Gastroesophageal sphincter (tissue), 4 donors: Measurements from ENCODE around the gene SERGEF. TPM values are rescaled to one million over a fixed set of nuclear protein-coding genes. Genes with fewer than 3 reads are reported as not detected.

Source experiments
- ATAC-seq: fragments of 150-250 bp; one replicate; pipeline ENCODE4 v1.9.1; 2016; ENCODE audit warnings: mild to moderate bottlenecking, moderate library complexity
- H3K27ac ChIP-seq, 4 donors: fragments of 200-600 bp; sonication (generic) in 3 of 4; 1 replicate in 3 of 4; 2 replicates in 1 of 4; pipeline ENCODE4 v1.5.1; 2016 to 2019
- H3K27me3 ChIP-seq: fragments of 200-600 bp; sonication (generic); one replicate; pipeline ENCODE4 v1.5.1; 2019
- H3K36me3 ChIP-seq, 2 donors: fragments of 200-600 bp; sonication (generic); one replicate each; pipeline ENCODE4 v1.5.1; 2019; ENCODE audit warnings: control low read depth in 1 of 2
- H3K4me1 ChIP-seq, 3 donors: fragments of 200-600 bp; sonication (generic); 1 replicate in 2 of 3; 2 replicates in 1 of 3; pipeline ENCODE4 v1.5.1; 2016 to 2019; ENCODE audit warnings: control low read depth in 2 of 3
- H3K4me3 ChIP-seq, 2 donors: fragments of 200-600 bp; sonication (generic); one replicate each; pipeline ENCODE4 v1.5.1; 2019; ENCODE audit warnings: mild to moderate bottlenecking in 1 of 2, moderate library complexity in 1 of 2
- H3K9me3 ChIP-seq, 3 donors: fragments of 200-600 bp; sonication (generic); one replicate each; pipeline ENCODE4 v1.5.1; 2017 to 2019; ENCODE audit warnings: control low read depth in 2 of 3
- EP300 ChIP-seq: sonication (generic); formaldehyde crosslinking; IDR thresholded peaks from one replicate; pipeline ENCODE4 v1.6.1; 2017; ENCODE audit warnings: antibody characterized with exemption, mild to moderate bottlenecking
- POLR2A ChIP-seq, 2 donors: fragments of 450-650 bp; IDR thresholded peaks; one replicate each; pipeline ENCODE4 v1.6.1; 2017; ENCODE audit warnings: antibody characterized with exemption in 2 of 2, mild to moderate bottlenecking in 2 of 2, moderate library complexity in 1 of 2
- POLR2AphosphoS5 ChIP-seq: sonication (generic); formaldehyde crosslinking; IDR thresholded peaks from one replicate; pipeline ENCODE4 v1.6.1; 2017; ENCODE audit warnings: antibody characterized with exemption
- WGBS, 2 donors: methylation state at CpG; one replicate each; pipeline ENCODE4 v1.1.5; 2018; ENCODE audit warnings: low coverage in 1 of 2; 5-methylcytosine and 5-hydroxymethylcytosine counted together
- total RNA-seq, 4 donors: library from RNA; depleted of rRNA; stranded (reverse); fragments of >200 nt; gene quantifications; one replicate each; pipeline ENCODE4 v1.1.0, GENCODE V29; 2016
- TF ChIP-seq, protein P1 (sequence below), 4 experiments: fragments of 200-600 bp in 2 of 4; fragments of 450-650 bp in 2 of 4; sonication (generic) in 1 of 4; IDR thresholded peaks; one replicate each; pipeline ENCODE4 v1.5.1; 2017 to 2019; ENCODE audit warnings: antibody characterized with exemption in 4 of 4, mild to moderate bottlenecking in 2 of 4, moderate library complexity in 2 of 4

SERGEF gene
- total RNA-seq, 4 donors from 2014 or later = 35.5 to 42.5 (median 36.3) TPM

DNA sequence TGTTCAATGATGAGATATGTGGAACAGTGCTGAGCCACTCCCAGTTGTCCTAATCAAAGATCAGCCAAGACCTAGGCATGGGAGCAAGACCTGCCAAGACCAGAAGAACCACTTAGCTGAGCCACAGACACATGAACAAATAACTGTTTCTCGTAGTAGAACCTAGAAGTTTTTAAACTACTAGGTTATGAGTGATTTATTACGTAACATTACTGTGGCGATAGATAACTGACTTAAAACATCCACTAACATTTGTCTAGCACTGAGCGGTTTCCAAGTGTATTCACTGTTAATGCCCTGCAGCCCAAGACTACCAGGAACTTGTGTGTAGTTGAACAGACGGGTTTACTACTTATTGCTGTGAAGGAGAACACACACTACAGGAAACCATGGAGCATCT, 120.4 kb downstream of the SERGEF start:
- WGBS, 2 donors = 95 to 100% methylated on average over 3 to 5 of the region's 5 CpGs
- no peaks in the 10 kb centered on the region for H3K27me3 ChIP-seq

DNA sequence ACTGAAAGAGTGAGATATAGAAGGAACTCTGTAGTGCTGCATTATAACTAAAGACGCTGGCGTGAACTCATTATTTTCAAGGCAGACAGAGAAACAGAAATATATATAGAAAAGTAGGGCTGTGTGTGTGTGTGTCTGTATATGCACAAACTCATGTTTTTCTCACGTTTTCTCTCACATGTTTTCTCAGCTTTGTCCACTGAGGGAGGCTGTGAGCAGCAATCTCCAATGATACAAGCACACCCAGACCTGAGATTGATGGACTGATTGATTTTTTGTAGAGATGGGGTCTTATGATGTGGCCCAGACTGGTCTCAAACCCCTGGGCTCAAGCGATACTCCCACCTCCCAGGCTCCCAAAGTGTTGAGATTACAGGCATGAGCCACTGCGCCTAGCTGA, 122.5 kb downstream of the SERGEF start:
- Histone ChIP-seq H3K27ac (no peak overlapping the region), H3K27me3 (no peaks in the 10 kb centered on the region), H3K36me3 (peaks cover 0 to 17% of the 10 kb centered on the region in 2 donors), H3K4me3 (no peak overlapping the region), H3K4me1 (no peaks in the 10 kb centered on the region), H3K9me3 (no peaks in the 10 kb centered on the region)
- TF ChIP-seq POLR2AphosphoS5 (no peak), EP300 (no peak), POLR2A (IDR thresholded peaks at IDR 0.05) (no peak)
- TF ChIP-seq, protein P1, sequence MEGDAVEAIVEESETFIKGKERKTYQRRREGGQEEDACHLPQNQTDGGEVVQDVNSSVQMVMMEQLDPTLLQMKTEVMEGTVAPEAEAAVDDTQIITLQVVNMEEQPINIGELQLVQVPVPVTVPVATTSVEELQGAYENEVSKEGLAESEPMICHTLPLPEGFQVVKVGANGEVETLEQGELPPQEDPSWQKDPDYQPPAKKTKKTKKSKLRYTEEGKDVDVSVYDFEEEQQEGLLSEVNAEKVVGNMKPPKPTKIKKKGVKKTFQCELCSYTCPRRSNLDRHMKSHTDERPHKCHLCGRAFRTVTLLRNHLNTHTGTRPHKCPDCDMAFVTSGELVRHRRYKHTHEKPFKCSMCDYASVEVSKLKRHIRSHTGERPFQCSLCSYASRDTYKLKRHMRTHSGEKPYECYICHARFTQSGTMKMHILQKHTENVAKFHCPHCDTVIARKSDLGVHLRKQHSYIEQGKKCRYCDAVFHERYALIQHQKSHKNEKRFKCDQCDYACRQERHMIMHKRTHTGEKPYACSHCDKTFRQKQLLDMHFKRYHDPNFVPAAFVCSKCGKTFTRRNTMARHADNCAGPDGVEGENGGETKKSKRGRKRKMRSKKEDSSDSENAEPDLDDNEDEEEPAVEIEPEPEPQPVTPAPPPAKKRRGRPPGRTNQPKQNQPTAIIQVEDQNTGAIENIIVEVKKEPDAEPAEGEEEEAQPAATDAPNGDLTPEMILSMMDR (IDR thresholded peaks at IDR 0.05) = no peak
- 82 to 88% methylated on average over 3 to 5 of the region's 5 CpGs for WGBS, 2 donors
- ATAC-seq = no peak

More for the DNA sequence above, 120.4 kb downstream of the SERGEF start:
- ATAC-seq = no peak
- Histone ChIP-seq H3K36me3 (peaks cover 0 to 17% of the 10 kb centered on the region in 2 donors), H3K4me1 (no peaks in the 10 kb centered on the region), H3K9me3 (no peaks in the 10 kb centered on the region), H3K27ac (no peak overlapping the region), H3K4me3 (no peak overlapping the region)
- TF ChIP-seq, protein P1 (IDR thresholded peaks at IDR 0.05) = no peak
- TF ChIP-seq POLR2A (IDR thresholded peaks at IDR 0.05) (no peak), POLR2AphosphoS5 (no peak), EP300 (no peak)

DNA sequence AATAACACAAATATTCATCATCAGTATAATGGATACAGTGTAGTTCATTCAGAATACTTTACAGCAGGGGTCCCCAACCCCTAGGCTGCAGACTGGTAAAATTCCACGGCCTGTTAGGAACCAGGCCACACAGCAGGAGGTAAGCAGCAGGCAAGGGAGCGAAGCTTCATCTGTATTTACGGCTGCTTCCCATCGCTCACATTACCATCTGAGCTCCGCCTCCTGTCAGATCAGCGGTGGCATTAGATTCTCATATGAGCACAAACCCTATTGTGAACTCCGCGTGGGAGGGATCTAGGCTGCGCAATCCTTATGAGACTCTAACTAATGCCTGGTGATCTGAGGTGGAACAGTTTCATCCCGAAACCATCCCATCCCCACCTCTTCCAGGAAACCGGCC, 125.1 kb downstream of the SERGEF start:
- Histone ChIP-seq H3K36me3 (peaks cover 0 to 10% of the 10 kb centered on the region in 2 donors), H3K4me1 (no peaks in the 10 kb centered on the region), H3K27ac (no peak overlapping the region), H3K27me3 (no peaks in the 10 kb centered on the region), H3K4me3 (no peak overlapping the region), H3K9me3 (no peaks in the 10 kb centered on the region)
- 63 to 86% methylated on average over 5 to 10 of the region's 11 CpGs for WGBS, 2 donors
- TF ChIP-seq POLR2AphosphoS5 (no peak), EP300 (no peak), POLR2A (IDR thresholded peaks at IDR 0.05) (no peak)
- TF ChIP-seq, protein P1 (IDR thresholded peaks at IDR 0.05) = no peak
- ATAC-seq = no peak

DNA sequence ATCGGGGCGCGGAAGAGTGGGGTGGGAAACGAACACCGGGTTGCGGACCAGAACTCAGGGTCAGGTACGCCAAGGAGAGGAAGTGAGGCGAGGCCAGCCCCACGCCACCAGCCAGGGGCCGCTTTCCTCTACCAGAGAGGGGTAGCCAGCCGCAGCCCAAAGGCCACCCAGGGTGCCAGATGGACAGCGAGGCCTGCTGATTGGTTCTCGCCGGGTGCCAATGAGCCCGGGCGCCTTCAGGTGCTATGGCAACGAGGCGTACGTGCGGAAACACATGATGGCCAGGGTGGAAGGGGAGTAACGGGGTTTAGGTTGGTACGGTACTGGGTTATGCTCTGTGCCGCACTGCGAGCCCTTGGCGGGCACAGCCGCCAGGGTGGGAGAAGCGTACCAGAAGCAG, 128.9 kb downstream of the SERGEF start:
- Histone ChIP-seq H3K9me3 (no peaks in the 10 kb centered on the region), H3K36me3 (no peaks in the 10 kb centered on the region), H3K27ac (no peak overlapping the region), H3K4me3 (no peak overlapping the region), H3K27me3 (no peaks in the 10 kb centered on the region), H3K4me1 (no peaks in the 10 kb centered on the region)
- TF ChIP-seq EP300 = no peak
- TF ChIP-seq POLR2AphosphoS5 = no peak
- TF ChIP-seq, protein P1 (IDR thresholded peaks at IDR 0.05) = no peak
- no peak for TF ChIP-seq POLR2A (IDR thresholded peaks at IDR 0.05)
- WGBS, 2 donors = 40% methylated on average over 1 of the region's 27 CpGs; no CpG with 5 or more reads in 1 of the 2 donors
- no peak for ATAC-seq

DNA sequence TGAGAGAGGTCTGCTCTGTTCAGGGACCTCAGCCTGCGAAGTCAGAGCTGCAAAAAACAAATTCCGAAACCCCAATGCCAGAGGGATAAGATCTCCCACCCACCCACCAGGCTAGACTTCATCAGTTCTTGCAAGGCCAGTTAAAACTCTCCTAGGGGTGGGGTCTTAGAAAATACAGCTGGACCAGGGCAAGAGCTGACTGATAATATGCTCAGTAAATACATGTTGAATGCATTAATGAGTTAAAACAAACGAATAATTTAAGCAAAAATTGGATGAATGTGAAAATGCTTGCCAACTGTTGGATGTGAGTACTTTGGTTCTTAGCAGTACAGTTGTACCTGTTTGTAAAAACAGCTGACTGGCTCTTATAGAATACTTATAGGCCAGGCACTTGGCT, 129.8 kb downstream of the SERGEF start:
- Histone ChIP-seq H3K36me3 (no peaks in the 10 kb centered on the region), H3K4me3 (no peak overlapping the region), H3K27me3 (no peaks in the 10 kb centered on the region), H3K9me3 (no peaks in the 10 kb centered on the region), H3K4me1 (no peaks in the 10 kb centered on the region), H3K27ac (no peak overlapping the region)
- no peak for ATAC-seq
- 67 to 88% methylated on average over 1 to 2 of the region's 3 CpGs for WGBS, 2 donors
- TF ChIP-seq POLR2A (IDR thresholded peaks at IDR 0.05) (no peak), POLR2AphosphoS5 (no peak), EP300 (no peak)
- TF ChIP-seq, protein P1 (IDR thresholded peaks at IDR 0.05) = no peak
